AG04450 (cell line): ENCODE measurements around the gene MAGI2. TPM values are rescaled to one million over a fixed set of nuclear protein-coding genes. Genes with fewer than 3 reads are reported as not detected.

Experiments
- CTCF ChIA-PET: fragments of 300-600, 350-600 bp; formaldehyde crosslinking; extraction: SDS; loops from one replicate; lab custom pipeline; 2022; ENCODE audit warnings: antibody characterized with exemption, inconsistent platforms; lab: Charles Lee
- POLR2A ChIA-PET: fragments of 350-600 bp; formaldehyde crosslinking; extraction: SDS; loops from one replicate; lab custom pipeline; 2021; ENCODE audit warnings: antibody characterized with exemption, inconsistent platforms; lab: Yijun Ruan, JAX
- DNase-seq: peaks from one replicate; pipeline ENCODE4 v3.0.0-alpha.2; 2011; ENCODE audit warnings: low read depth, low spot score
- H3K27ac ChIP-seq: one replicate; pipeline ENCODE4 v1.5.1; 2012; ENCODE audit warnings: low read depth, low read length, control low read depth
- H3K27me3 ChIP-seq: one replicate; pipeline ENCODE4 v1.6.0; 2012; ENCODE audit warnings: low read length; ENCODE audit not compliant: control insufficient read depth, insufficient read depth
- H3K4me3 ChIP-seq: 2 replicates; pipeline ENCODE4 v1.5.1; 2011; ENCODE audit warnings: mild to moderate bottlenecking, low read depth, low read length, control low read depth
- H3K9me3 ChIP-seq: 2 replicates; pipeline ENCODE4 v1.5.1; 2012; ENCODE audit warnings: low read length; ENCODE audit not compliant: control insufficient read depth, insufficient read depth
- polyA plus RNA-seq: library from polyadenylated mRNA; depleted of rRNA; stranded (reverse); fragments of >200 nt; gene quantifications from 2 replicates; pipeline ENCODE4 v1.2.3, GENCODE V29; 2011
- TF ChIP-seq, protein P1 (sequence below): IDR thresholded peaks from 2 replicates; pipeline ENCODE4 v1.5.1; 2011; ENCODE audit warnings: low read depth, low read length, control low read depth, inconsistent platforms

Gene MAGI2
- polyA plus RNA-seq, 1 experiment: 2.3 TPM

DNA sequence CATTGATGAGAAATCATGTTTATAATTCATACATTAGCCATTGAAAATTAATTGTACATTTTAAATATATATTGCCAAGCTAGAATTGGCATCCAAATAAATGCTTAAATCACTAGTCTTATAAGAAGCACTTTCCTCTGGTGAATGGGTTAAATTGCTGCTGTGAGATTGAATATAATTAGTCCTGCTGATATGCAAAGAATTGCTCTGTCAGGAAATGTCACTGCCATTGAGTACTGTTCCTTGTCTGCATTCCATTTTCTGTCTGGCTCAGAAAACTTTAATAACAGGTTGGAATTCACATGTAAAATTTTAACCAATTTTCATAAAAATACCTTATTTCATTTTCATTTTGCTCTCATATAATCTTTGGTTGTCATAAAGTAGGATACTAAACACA lies 589.1 kb downstream of the MAGI2 start:
- Histone ChIP-seq H3K9me3 (no peaks in the 10 kb centered on the region), H3K27ac (no peak overlapping the region), H3K4me3 (no peak overlapping the region), H3K27me3 (no peaks in the 10 kb centered on the region)
- ChIA-PET CTCF (interaction anchor here (0.6 kb wide), 1 partner anchor 892 kb away, joined by 4 read pairs; no protein-coding TSS in a partner anchor), POLR2A (no interaction called here)
- no peak for DNase-seq
- TF ChIP-seq, protein P1, sequence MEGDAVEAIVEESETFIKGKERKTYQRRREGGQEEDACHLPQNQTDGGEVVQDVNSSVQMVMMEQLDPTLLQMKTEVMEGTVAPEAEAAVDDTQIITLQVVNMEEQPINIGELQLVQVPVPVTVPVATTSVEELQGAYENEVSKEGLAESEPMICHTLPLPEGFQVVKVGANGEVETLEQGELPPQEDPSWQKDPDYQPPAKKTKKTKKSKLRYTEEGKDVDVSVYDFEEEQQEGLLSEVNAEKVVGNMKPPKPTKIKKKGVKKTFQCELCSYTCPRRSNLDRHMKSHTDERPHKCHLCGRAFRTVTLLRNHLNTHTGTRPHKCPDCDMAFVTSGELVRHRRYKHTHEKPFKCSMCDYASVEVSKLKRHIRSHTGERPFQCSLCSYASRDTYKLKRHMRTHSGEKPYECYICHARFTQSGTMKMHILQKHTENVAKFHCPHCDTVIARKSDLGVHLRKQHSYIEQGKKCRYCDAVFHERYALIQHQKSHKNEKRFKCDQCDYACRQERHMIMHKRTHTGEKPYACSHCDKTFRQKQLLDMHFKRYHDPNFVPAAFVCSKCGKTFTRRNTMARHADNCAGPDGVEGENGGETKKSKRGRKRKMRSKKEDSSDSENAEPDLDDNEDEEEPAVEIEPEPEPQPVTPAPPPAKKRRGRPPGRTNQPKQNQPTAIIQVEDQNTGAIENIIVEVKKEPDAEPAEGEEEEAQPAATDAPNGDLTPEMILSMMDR: no peak

DNA sequence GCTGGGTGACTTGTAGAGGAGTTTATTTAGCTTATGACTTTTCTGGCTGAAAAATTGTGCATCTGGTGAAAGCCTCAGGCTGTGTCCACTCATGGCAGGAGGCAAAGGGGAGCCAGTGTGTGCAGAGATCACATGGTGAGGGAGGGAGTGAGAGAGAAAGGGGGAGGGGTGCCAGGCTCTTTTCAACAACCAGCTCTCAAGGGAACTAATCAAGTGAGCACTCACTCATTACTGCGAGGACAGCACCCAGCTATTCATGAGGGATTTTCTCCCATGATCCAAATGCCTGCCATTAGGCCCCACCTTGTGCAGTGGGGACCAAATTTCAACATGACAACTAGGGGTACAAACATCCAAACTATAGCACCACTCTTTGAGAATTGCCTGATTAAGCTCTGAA lies 590.2 kb downstream of the MAGI2 start:
- Histone ChIP-seq H3K27ac (no peak overlapping the region), H3K4me3 (no peak overlapping the region), H3K27me3 (no peaks in the 10 kb centered on the region), H3K9me3 (no peaks in the 10 kb centered on the region)
- CTCF ChIA-PET: no interaction called here
- TF ChIP-seq, protein P1: no peak
- POLR2A ChIA-PET: no interaction called here
- DNase-seq: no peak

DNA sequence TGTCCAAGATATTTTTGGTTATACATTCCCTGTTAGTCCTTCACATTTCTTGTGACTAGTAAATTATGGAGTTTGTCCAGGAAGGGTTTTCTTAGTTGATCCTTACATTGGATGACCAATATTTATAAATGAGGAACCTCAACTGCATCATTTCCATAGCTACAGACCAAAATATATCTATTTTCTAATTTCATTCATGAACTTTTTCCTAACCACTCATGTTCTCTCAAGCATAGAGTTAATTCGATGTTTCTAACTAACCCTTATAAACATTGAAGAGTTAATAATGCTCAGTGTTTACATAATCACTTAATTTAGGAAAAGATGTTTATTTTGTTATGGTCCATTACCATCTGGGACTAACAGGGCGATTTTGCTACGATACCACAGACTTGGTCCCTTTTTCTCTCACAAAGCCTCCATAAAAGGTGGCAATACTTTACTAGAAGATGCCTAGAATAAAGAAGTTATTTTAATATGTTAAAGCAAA lies 591.0 kb downstream of the MAGI2 start:
- DNase-seq: no peak
- TF ChIP-seq, protein P1: no peak
- ChIA-PET POLR2A (no interaction called here), CTCF (no interaction called here)
- Histone ChIP-seq H3K4me3 (no peak overlapping the region), H3K27ac (no peak overlapping the region), H3K9me3 (no peaks in the 10 kb centered on the region), H3K27me3 (no peaks in the 10 kb centered on the region)

DNA sequence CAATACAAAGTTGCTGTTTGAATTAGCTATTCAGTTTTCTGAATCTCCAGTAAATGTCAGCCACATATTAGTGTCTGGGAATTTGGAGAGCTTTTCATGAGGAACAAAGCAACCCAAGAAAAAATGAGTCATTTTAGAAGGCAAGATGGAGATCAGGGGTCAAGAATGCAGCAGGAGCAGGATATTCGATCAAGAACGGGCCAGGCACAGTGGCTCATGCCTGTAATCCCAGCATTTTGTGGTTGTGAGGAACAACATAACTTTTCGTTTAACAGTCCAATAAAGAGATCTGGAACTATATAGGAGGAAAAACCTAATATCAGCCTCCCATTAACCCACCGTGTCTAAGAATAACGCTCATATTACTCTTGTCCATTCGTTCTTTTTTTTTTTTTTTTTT lies 600.5 kb downstream of the MAGI2 start:
- H3K27me3 ChIP-seq: no peaks in the 10 kb centered on the region
- ChIA-PET CTCF (no interaction called here), POLR2A (no interaction called here)
- H3K9me3 ChIP-seq: no peaks in the 10 kb centered on the region
- no peak for DNase-seq
- no peak overlapping the region for H3K4me3 ChIP-seq
- TF ChIP-seq, protein P1: no peak
- no peak overlapping the region for H3K27ac ChIP-seq

DNA sequence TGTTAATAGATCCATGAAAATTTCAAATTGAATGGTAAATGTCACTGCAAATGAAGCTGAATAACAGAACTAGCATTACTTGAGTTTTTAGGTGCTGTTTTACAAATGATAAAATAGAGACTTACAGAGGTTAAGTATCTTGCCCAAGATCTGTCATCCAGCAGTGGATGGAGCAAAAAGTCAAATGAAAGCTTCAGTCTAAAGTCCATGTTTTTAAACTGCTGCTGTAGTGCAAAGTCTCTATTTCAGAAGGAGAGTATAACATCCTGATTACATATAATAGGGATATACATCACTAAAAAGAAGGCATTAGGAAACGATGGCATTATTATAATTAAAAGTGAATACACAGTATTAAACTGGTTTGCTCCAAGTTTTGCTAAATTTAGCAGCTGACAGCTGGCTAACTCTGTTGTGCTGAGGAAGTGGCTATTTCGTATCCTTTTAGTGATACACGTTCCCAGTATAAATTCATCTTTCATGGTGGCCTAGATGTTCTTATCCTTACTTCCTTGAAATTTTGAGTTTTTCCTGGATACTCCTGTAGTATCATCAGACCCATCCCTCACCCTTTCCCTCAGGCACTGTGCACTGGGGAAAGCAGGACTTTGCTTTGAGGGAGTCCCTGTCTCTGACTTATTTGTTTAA lies 603.2 kb downstream of the MAGI2 start:
- no peaks in the 10 kb centered on the region for H3K9me3 ChIP-seq
- no peak overlapping the region for H3K27ac ChIP-seq
- TF ChIP-seq, protein P1: no peak
- ChIA-PET POLR2A (no interaction called here), CTCF (interaction anchor here (0.6 kb wide), 1 partner anchor 1198 kb away, joined by 3 read pairs; no protein-coding TSS in a partner anchor)
- H3K4me3 ChIP-seq: no peak overlapping the region
- DNase-seq: no peak
- H3K27me3 ChIP-seq: no peaks in the 10 kb centered on the region
